GM12864 (cell line): ENCODE results near the gene RENBP.

ENCODE experiments used
- DNase-seq: peaks from one replicate; pipeline ENCODE4 v3.0.0-alpha.2; 2011; ENCODE audit warnings: low read depth
- H3K4me3 ChIP-seq: 2 replicates; pipeline ENCODE4 v1.5.1; 2011; ENCODE audit warnings: mild to moderate bottlenecking, low read depth, low read length, control low read depth
- CTCF ChIP-seq: IDR thresholded peaks from 2 replicates; pipeline ENCODE4 v1.5.1; 2011; ENCODE audit warnings: low read depth, mild to moderate bottlenecking, moderate library complexity, low read length, control low read depth, inconsistent platforms; ENCODE audit errors: missing control alignments

RENBP gene

GRCh38 chrX:153948847-153949805, 4.7 kb upstream of the RENBP start:
- H3K4me3 ChIP-seq, result no peak overlapping the region
- DNase-seq, result no peak
- no peak for TF ChIP-seq CTCF

GRCh38 chrX:153948002-153948466, 3.6 kb upstream of the RENBP start:
- no peak for DNase-seq
- no peak overlapping the region for H3K4me3 ChIP-seq
- TF ChIP-seq CTCF, result no peak

GRCh38 chrX:153947009-153947769, 2.7 kb upstream of the RENBP start:
- DNase-seq, result no peak
- H3K4me3 ChIP-seq, result no peak overlapping the region
- peak; percentile 88 for TF ChIP-seq CTCF

GRCh38 chrX:153945956-153946943, 1.8 kb upstream of the RENBP start:
- H3K4me3 ChIP-seq, result no peak overlapping the region
- no peak for DNase-seq
- no peak for TF ChIP-seq CTCF

GRCh38 chrX:153944800-153945150, 332 bp upstream of the RENBP start:
- no peak overlapping the region for H3K4me3 ChIP-seq

More at GRCh38 chrX:153944800-153945150, 332 bp upstream of the RENBP start:
- DNase-seq, result no peak
- TF ChIP-seq CTCF, result no peak
